ENCODE measurements around the gene ADAM15.

- TF ChIP-seq CTCF (IDR thresholded peaks at IDR 0.05) (no peak), POLR2AphosphoS5 (IDR thresholded peaks at IDR 0.05) (no peak), POLR2A (IDR thresholded peaks at IDR 0.05; ENCODE audit: low read depth) (no peak), EP300 (IDR thresholded peaks at IDR 0.05) (no peak)
These were observed 24.4 kb downstream of the ADAM15 start for GRCh38 chr1:155075535-155075934.

All from esophagus muscularis mucosa (tissue), 4 donors.